ENCODE results near the gene PHACTR4. TPM values are rescaled to one million over a fixed set of nuclear protein-coding genes. Genes with fewer than 3 reads are reported as not detected.

Gene PHACTR4
- total and polyA plus RNA-seq, 2 of the 13 experiments (the other 11 are each of a cell fraction or from before 2014, with no cell fraction given): 13.9 to 17.1 TPM

GRCh38 chr1:28505406-28506187 is 136.1 kb downstream of the PHACTR4 start, which contains the start of gene RCC1 (continued):
- TF ChIP-seq, protein P1, sequence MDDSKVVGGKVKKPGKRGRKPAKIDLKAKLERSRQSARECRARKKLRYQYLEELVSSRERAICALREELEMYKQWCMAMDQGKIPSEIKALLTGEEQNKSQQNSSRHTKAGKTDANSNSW (CRISPR knock-in tag; IDR thresholded peaks at IDR 0.05; ENCODE audit: borderline replicate concordance): no peak
- no peak for TF ChIP-seq AGO1 (IDR thresholded peaks at IDR 0.05; ENCODE audit: low read depth, low read length, poor library complexity, severe bottlenecking)
- no peak for TF ChIP-seq ZNF644 (CRISPR knock-in tag; IDR thresholded peaks at IDR 0.05; ENCODE audit: low read depth)
- TF ChIP-seq MIER3 (CRISPR knock-in tag; IDR thresholded peaks at IDR 0.05; ENCODE audit: borderline replicate concordance): no peak
- TF ChIP-seq, protein P2, sequence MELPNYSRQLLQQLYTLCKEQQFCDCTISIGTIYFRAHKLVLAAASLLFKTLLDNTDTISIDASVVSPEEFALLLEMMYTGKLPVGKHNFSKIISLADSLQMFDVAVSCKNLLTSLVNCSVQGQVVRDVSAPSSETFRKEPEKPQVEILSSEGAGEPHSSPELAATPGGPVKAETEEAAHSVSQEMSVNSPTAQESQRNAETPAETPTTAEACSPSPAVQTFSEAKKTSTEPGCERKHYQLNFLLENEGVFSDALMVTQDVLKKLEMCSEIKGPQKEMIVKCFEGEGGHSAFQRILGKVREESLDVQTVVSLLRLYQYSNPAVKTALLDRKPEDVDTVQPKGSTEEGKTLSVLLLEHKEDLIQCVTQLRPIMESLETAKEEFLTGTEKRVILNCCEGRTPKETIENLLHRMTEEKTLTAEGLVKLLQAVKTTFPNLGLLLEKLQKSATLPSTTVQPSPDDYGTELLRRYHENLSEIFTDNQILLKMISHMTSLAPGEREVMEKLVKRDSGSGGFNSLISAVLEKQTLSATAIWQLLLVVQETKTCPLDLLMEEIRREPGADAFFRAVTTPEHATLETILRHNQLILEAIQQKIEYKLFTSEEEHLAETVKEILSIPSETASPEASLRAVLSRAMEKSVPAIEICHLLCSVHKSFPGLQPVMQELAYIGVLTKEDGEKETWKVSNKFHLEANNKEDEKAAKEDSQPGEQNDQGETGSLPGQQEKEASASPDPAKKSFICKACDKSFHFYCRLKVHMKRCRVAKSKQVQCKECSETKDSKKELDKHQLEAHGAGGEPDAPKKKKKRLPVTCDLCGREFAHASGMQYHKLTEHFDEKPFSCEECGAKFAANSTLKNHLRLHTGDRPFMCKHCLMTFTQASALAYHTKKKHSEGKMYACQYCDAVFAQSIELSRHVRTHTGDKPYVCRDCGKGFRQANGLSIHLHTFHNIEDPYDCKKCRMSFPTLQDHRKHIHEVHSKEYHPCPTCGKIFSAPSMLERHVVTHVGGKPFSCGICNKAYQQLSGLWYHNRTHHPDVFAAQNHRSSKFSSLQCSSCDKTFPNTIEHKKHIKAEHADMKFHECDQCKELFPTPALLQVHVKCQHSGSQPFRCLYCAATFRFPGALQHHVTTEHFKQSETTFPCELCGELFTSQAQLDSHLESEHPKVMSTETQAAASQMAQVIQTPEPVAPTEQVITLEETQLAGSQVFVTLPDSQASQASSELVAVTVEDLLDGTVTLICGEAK (IDR thresholded peaks at IDR 0.05): no peak
- TF ChIP-seq, protein P2 (CRISPR knock-in tag; IDR thresholded peaks at IDR 0.05): 0 out of 2 replicates have a peak, but pooled peaks have one; percentile 32
- TF ChIP-seq TRIM24 (CRISPR knock-in tag; IDR thresholded peaks at IDR 0.05): no peak
- TF ChIP-seq RORA (CRISPR knock-in tag; IDR thresholded peaks at IDR 0.05): no peak
- TF ChIP-seq ZNF343 (CRISPR knock-in tag; IDR thresholded peaks at IDR 0.05): no peak
- TF ChIP-seq ELF3 (CRISPR knock-in tag; IDR thresholded peaks at IDR 0.05): peak; percentile 32; the same call in 1 of the 2 replicates
- TF ChIP-seq ZGPAT (CRISPR knock-in tag; IDR thresholded peaks at IDR 0.05): peak; percentile 73
- TF ChIP-seq ZNF24 (IDR thresholded peaks at IDR 0.05): no peak
- TF ChIP-seq REPIN1 (CRISPR knock-in tag; IDR thresholded peaks at IDR 0.05; ENCODE audit: borderline replicate concordance, low read depth): 0 out of 2 replicates have a peak, but pooled peaks have one; percentile 6
- TF ChIP-seq HOXA3 (CRISPR knock-in tag; IDR thresholded peaks at IDR 0.05): peak; percentile 57; the same call in 1 of the 2 replicates
- TF ChIP-seq SMAD1 (CRISPR knock-in tag; IDR thresholded peaks at IDR 0.05; ENCODE audit: borderline replicate concordance, low read depth): 0 out of 2 replicates have a peak, but pooled peaks have one; percentile 28
- TF ChIP-seq GATAD2A (CRISPR knock-in tag; IDR thresholded peaks at IDR 0.05): peak; percentile 46; the same call in 1 of the 2 replicates
- peak; percentile 79; the same call in 1 of the 2 replicates for TF ChIP-seq SALL1 (CRISPR knock-in tag; IDR thresholded peaks at IDR 0.05)
- TF ChIP-seq NAIF1 (CRISPR knock-in tag; IDR thresholded peaks at IDR 0.05; ENCODE audit: borderline replicate concordance): no peak
- TF ChIP-seq ZNF34 (CRISPR knock-in tag; IDR thresholded peaks at IDR 0.05; ENCODE audit: borderline replicate concordance): no peak
